ENCODE data around the gene DIP2A.
A peak's percentile ranks its signal among the peaks of the same experiment; 100 is the strongest.

Gene DIP2A, protein sequence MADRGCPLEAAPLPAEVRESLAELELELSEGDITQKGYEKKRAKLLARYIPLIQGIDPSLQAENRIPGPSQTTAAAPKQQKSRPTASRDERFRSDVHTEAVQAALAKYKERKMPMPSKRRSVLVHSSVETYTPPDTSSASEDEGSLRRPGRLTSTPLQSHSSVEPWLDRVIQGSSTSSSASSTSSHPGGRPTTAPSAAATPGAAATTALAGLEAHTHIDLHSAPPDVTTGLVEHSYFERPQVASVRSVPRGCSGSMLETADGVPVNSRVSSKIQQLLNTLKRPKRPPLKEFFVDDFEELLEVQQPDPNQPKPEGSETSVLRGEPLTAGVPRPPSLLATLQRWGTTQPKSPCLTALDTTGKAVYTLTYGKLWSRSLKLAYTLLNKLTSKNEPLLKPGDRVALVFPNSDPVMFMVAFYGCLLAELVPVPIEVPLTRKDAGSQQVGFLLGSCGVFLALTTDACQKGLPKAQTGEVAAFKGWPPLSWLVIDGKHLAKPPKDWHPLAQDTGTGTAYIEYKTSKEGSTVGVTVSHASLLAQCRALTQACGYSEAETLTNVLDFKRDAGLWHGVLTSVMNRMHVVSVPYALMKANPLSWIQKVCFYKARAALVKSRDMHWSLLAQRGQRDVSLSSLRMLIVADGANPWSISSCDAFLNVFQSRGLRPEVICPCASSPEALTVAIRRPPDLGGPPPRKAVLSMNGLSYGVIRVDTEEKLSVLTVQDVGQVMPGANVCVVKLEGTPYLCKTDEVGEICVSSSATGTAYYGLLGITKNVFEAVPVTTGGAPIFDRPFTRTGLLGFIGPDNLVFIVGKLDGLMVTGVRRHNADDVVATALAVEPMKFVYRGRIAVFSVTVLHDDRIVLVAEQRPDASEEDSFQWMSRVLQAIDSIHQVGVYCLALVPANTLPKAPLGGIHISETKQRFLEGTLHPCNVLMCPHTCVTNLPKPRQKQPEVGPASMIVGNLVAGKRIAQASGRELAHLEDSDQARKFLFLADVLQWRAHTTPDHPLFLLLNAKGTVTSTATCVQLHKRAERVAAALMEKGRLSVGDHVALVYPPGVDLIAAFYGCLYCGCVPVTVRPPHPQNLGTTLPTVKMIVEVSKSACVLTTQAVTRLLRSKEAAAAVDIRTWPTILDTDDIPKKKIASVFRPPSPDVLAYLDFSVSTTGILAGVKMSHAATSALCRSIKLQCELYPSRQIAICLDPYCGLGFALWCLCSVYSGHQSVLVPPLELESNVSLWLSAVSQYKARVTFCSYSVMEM (N-terminal part only)

DNA sequence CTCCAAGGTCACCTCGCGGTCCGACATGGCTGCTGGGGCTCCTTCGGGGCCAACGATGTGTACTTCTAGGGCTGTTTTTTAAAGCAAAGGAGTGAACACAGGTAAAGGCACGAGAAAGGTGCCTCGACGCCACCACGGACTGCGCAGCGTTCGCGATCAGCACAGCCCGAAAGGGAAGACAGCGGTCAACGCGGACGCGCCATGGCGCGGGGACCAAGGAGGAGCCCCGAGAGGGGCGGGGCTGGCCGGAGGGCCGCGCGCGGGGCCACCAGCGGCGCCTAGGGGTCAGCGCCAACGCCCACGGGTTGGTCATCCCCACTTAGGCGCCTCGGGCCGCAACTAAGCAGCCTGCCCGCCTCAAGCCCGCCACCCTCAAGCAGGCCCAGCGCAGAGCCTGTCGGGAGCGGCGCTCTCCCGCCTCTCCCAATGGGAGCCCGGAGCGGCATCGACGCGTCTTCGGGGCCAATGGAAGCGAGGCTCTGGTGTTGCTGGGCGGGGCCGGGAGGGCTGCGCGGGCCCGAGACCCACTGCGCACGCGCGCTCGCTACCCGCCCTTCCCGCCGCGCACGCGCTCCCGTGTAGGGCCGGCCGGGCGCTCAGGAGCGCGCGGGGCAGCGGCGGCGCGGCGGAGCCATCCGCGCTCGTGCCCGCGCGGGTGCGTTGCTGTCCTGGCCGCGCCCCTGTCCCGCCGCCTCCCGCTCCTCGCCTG is at the start of gene DIP2A:
DIP2A (plus strand) TSS at position 577 of the 709 bp plus-strand sequence. CDS start 241 bp downstream, outside the sequence.
- DNase-seq (ENCODE audit: low spot score) = peak; percentile 100

DNA sequence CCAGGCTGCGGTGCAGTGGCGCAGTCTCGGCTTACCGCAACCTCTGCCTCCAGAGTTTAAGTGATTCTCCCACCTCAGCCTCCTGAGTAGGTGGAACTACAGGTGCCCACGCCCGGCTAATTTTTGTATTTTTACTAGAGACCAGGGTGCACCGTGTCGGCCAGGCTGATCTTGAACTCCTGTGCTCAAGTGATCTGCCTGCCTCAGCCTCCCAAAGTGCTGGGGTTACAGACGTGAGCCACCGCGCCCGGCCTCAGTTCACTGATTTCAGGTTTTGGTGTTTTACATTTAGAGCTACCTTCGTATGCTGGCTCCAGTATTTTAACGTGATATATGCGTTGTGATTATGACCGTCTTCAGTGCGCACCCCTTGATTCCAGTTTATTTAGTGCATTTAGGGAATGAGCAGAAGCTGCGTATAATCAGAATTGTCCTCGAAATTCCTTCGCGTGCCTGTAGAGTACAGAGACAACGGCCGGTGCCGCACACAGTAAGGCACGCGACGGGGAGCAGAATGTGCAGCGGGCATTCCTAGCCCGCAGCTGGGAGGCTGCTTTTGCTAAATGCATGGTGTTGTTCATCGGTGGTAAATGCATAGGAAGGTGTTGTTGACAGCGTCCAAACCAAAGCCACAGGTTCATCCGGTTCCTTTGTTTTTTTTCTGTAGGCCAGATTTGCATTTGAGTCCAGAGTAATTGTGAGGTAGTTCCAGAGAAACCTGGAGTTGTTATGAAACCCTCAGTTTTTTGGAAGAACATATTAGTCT is 48.9 kb upstream of the DIP2A start:
- DNase-seq (ENCODE audit: low spot score) = no peak

DNA sequence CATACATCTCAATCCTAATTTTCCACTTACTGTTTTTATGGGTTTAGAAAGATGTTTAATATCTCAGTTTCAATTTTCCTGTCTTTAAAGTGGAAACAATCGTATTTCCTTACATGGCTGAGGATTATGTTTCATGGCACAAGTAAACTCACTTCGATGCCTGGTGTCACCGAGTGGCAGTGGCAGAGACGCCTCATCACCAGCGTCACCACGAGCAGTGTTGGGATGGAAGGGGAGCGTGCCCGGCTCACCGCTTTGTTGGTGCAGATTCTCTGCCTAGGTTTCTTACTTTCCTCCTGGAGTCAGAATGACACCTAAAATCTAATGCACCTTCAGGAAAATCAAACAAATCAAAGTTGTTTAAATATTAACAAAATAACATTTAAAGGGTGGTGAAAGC is 48.2 kb upstream of the DIP2A start:
- no peak for DNase-seq (ENCODE audit: low spot score)

DNA sequence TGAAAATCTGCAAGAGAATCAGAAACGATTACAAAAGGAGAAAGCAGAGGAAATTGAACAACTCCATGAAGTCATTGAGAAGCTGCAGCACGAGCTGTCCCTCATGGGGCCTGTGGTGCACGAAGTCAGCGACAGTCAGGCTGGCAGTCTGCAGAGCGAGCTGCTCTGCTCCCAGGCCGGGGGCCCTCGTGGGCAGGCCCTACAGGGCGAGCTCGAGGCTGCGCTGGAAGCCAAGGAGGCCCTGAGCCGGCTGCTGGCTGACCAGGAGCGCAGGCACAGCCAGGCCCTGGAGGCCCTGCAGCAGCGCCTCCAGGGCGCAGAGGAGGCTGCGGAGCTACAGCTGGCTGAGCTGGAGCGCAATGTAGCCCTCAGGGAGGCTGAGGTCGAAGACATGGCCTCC is 47.5 kb upstream of the DIP2A start:
- DNase-seq (ENCODE audit: low spot score) = no peak

DNA sequence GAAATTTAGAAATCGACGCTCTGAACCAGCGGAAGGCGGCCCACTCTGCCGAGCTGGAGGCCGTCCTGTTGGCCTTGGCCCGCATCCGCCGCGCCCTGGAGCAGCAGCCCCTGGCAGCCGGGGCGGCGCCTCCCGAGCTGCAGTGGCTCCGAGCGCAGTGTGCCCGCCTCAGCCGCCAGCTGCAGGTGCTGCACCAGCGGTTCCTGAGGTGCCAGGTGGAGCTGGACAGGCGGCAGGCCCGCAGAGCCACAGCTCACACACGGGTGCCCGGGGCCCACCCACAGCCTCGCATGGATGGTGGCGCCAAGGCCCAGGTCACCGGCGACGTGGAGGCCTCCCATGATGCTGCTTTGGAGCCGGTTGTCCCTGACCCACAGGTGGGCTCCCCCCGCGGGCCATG is 47.0 kb upstream of the DIP2A start:
- no peak for DNase-seq (ENCODE audit: low spot score)

DNA sequence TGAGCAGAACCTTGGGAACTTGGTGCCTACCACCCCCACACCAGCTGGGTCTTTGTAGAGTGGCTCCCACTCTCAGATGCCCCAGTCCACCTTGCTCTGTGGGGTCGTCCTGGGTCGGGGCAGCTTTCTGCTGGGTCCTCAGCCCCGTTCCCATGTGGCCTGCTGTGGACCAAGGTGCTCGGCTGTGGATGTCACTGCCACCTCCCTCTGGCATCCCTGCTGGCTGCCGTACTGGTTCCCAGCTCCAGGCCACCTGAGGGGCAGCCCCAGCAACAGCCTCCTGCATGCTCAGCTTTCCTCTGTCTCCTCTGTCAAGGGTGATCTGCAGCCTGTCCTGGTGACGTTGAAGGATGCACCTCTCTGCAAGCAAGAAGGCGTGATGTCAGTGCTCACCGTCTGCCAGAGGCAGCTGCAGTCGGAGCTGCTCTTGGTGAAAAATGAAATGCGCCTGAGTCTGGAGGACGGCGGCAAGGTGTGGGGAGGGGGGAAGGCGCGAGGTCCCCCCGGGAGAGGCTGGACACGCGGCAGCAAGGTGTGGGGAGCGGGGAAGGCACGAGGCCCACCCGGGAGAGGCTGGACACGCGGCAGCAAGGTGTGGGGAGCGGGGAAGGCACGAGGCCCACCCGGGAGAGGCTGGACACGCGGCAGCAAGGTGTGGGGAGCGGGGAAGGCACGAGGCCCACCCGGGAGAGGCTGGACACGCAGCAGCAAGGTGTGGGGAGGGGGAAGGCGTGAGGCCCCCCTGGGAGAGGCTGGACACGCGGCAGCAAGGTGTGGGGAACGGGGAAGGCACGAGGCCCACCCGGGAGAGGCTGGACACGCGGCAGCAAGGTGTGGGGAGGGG is 45.9 kb upstream of the DIP2A start:
- DNase-seq (ENCODE audit: low spot score) = no peak

DNA sequence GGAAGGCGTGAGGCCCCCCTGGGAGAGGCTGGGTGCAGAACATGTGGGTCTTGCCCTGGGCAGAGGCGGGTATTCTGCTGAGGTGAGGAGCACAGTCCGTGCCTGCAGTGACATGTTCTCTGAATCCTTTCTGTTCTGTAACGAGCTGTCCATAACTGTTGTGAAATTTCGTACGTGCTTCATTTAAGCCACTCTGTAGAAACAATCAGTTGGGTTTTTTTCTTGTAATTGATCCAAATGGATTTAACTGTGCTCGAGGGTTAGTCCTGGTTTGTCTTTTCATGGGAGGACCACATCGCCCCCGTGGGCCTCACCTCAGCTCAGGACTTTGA is 45.4 kb upstream of the DIP2A start:
- DNase-seq (ENCODE audit: low spot score) = no peak

DNA sequence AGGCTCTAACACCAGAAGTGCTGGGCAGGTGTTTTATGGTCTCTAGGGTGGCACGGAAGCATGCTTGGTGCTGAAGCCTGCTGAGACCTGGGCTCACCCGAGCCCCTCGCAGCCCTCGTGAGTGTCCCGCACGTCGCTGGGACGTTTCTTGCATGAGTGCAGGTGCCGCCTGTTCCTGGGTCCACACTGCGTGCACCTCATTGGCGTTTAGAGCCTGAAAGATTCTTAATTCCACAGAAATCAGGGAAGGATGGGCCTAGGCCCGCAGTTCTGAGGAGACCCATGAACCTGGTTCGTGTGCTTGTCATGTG is 43.8 kb upstream of the DIP2A start:
- no peak for DNase-seq (ENCODE audit: low spot score)

DNA sequence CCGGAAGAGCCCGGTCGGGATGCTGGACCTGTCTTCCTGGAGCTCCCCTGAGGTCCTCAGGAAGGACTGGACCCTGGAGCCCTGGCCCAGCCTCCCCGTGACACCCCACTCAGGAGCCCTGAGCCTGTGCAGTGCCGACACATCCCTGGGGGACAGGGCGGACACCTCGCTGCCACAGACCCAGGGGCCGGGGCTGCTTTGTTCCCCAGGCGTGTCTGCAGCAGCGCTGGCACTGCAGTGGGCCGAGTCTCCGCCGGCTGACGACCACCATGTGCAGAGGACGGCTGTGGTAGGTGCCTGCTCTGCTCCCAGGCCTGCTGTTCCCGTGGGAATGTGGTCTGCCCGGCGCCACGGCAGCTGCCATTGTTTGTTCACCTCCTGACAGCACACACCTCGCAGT is 42.1 kb upstream of the DIP2A start:
- DNase-seq (ENCODE audit: low spot score) = no peak

DNA sequence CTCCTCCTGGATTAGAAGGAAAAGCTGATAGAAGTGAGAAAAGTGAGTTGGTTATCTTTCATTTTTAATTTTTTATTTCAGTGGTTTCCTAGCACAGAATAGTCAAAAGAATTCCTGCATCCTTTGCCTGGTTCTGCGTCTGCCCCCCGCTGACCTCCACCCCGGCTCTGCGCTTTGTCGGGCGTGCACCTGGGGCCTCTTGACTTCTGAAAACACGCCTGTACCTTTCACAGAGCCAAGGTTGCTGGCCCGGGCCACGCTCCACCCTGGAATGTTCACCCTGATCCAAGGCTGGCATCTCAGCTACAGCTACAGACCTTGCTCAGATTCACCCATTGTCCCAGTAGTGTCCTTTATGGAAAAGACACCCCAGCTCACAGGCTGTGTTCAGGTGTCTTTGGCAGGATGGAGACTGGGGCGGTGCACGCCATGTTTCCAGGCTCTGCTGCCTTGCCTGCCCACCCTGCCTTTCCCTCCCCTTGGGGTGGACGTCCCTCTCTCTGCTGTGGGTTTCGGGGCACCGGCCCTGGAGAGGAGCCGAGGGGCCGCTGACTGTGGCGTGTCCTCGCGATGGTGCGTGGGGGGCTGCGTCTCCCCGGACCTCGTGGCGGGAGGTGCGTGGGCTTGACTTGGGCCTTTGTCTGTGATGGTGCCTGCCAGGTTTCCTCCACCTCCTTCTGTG is 40.3 kb upstream of the DIP2A start:
- no peak for DNase-seq (ENCODE audit: low spot score)

DNA sequence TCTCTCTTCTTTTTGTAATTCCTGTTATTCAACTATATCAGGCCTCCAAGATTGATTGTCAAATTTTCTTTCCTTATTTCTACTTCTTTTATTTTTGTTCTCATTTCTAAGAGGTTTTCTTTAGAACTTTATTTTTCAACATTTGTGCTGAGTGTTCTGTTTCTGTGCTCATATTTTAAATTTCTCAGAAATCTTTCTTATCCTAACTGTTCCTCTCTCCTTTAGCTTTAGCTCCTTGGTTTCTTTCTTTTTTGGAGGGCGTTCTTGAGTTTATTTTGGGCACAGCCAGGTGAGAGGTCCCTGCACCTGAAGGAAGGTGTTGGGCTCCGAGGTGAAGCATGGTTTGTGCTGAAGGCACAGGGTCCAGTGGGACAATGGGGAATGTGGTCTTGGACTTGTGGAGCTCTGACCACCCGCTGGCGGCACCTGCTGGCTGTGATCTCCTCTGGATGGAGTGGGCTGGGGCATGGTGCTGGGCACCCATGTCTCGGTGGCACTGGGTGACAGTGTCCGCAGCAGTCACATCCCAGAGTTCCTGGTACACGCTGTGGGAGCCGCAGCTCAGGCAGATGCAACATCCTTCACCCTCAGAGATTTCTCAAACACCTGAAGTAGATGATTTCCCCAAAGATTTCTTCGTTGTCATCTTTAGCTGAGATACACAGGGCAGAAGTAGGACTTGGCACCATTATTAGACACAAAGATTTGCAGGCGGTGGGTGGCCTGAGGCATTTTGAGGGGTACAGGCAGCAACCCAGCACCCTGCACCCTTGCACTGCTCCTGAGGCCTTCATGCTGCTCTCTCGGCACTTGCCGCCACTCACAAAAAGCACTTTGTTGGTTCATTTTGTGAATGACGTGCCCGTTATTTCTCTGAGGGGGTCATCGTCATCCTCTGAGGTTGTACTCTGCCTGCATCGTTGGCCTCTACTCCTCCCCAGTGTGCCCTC is 38.2 kb upstream of the DIP2A start:
- DNase-seq (ENCODE audit: low spot score) = no peak

DNA sequence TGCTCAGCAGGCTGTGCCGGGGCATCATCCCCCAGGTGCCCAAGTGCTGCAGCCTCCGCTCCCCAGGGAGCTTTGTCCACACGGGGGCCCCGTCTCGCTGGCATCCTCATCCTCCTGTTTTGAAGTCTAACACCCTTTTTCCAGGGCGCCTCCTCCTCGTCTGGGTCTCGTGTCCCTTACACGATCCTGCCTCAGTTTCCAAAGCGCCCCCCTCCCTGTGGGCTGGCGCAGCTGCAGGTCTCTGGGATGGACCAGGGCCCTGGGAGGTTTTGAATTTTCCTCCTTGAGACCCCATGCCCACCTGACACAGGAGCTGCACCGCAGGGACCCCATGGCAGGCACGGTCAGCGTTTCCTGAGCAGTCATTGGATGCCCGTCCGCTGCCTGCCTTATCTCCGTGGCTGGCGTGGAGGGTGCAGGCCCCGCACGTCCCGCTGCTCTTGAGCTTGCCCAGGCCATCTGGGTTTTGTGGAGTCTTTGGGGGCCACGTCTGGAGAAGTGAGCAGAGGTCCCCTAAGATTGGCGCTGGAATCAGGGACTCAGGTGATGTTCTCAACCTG is 37.4 kb upstream of the DIP2A start:
- no peak for DNase-seq (ENCODE audit: low spot score)

DNA sequence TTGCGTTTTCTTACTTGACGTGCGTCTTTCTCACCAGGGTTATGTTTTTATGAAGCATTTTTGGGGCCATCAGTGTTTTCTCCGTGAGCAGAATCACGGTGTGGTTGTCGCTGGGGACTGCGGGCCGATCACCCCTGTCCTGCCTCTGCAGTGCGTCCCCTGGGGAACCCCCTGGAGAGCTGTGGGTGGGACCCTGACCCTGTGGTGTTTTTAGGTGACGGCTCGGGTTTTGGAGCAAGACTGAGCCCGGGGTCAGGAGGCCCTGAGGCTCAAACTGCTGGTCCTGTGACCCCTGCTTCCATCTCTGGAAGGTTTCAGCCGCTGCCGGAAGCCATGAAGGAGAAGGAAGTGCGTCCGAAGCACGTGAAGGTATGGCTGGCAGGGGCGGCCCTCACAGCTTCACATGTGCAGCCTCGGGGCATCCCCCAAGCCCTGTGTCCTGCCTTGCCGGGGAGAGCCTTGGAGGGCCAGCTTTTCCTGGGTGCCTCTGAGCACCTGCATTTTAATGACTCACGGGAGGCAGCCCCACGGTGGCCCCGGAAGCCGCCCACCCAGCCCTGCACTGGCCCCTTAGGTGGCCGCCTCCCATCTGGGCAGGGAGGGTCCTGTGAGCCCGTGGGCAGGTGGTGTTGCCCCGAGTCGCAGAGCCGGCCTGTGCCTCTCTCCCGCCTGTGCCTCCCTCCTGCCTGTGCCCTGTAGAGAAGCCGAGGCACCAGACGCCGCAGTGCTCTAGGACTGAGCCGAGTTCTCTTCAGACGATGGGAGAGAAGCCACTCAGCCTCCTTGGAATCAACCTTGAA is 36.7 kb upstream of the DIP2A start:
- no peak for DNase-seq (ENCODE audit: low spot score)

DNA sequence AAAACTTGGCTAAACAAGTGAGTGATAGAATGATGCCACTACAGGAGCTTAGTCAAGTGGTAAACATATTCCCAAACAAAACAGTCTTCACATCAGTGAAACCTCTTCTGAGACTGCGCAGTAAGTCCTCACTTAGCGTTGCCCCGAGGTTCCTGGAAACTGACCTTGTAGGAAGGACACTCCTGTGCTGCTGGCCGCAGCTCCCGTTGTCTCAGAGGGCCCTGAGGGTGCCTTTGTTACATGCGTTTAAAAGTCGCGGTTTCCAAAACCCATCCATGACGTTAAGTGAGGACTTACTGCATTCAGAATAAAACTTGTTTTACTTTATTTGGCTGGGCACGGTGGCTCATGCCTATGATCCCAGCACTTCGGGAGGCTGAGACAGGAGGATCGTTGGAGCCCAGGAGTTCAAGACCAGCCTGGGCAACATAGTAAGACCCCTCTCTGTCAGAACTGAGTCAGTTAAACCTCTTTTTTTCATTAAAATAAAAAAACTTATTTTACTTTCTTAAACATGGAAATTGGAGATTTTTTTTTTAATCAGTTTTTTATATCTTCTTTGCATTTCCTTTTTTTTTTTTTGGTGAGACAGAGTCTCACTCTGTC is 36.0 kb upstream of the DIP2A start:
- no peak for DNase-seq (ENCODE audit: low spot score)

DNA sequence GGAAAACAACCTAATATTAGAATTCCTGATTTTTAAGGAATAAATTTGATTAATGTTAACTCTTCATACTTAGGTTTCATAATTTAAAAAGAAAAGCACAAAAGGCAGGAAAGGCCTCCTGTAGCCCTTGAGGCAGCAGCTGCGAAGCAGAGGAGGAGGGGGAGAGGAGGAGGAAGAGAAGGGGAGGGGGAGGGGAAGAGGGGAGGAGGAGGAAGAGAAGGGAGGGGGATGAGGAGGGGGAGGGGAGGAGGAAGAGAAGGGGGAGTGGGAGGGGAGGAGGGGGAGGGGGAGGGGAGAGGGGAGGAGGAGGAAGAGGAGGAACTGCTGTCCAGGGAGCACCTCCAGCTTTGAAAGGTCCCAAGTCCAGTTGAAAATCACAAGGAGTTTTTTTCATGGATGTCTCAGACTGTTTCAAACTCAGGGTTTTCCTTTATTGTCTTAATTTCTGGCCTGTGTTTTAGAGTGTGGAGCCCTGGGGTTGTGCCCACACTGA is 35.1 kb upstream of the DIP2A start:
- DNase-seq (ENCODE audit: low spot score) = no peak

DNA sequence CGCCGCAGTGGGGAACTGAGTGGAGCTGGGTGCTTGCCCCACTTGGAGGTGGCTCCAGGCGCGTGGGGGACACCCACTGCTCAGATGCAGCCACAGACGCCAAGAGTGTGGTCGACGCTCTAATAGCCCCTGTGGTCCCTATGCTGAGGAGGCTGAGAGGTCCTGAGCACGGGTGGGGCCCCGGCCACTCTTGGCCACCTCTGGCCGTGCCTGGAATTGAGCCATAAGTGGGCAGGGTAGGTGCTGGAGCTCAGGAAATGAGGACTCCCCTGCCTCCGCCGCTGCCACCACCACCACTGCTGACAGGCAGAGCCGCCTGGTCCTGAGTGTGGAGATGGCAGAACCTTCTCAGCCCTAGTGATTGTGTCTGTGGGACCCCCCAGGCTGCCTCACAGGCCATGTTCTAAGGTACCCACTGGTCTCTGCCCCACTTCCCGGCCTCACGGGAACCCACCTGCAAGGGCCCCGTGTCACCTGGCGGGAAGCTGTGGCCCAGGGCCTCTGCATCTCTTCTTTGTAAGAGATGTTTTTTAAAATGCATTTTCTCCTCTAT is 34.6 kb upstream of the DIP2A start:
- DNase-seq (ENCODE audit: low spot score) = no peak

DNA sequence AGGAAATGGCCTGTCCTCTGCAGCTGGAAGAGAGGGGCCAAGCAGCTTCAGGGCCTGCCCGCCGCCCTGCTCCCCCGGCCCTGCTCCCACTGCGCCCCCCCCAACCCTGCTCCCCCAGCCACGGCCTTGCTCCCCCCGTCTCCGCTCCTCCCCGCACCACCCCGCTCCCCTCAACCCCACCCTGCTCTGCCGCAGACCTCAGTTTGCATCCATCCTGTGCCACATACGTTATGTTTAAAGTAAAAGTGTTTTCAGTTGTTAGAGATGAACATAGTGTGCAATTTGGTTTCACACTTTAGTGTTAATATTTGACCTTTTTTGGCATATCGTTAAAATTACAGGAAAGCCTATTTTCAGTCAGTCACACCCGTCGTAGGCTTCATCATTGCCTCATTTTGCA is 34.1 kb upstream of the DIP2A start:
- no peak for DNase-seq (ENCODE audit: low spot score)

All from AG08395 (cell line).